Activated T-cell treated with anti-CD3 and anti-CD28 coated beads for 4 hours (primary cell): ENCODE data around the gene IRS2.
"Not testable (repeated sequence)": the region's sequence is repeated elsewhere in the genome, so short reads cannot be mapped to it uniquely, and the experiment has no call there.

Experiments used
- DNase-seq: peaks from one replicate; pipeline ENCODE4 v3.0.0-alpha.2; 2020

Gene IRS2

GRCh38 chr13:109755551-109755950 is 30.8 kb downstream of the IRS2 start:
- no peak for DNase-seq

GRCh38 chr13:109751477-109751876 is 34.9 kb downstream of the IRS2 start:
- no peak for DNase-seq

GRCh38 chr13:109750221-109750775 is 36.1 kb downstream of the IRS2 start:
- no peak for DNase-seq

- DNase-seq = no peak
Measured at GRCh38 chr13:109749365-109749764, 37.0 kb downstream of the IRS2 start.

GRCh38 chr13:109748677-109749076 is 37.7 kb downstream of the IRS2 start:
- DNase-seq = no peak

- no peak for DNase-seq
Measured at GRCh38 chr13:109747524-109747923, 38.9 kb downstream of the IRS2 start.

- DNase-seq = no peak
Measured at GRCh38 chr13:109746364-109746763, 40.0 kb downstream of the IRS2 start.

- no peak for DNase-seq
Measured at GRCh38 chr13:109745702-109746101, 40.7 kb downstream of the IRS2 start.

GRCh38 chr13:109745060-109745459 is 41.3 kb downstream of the IRS2 start:
- no peak for DNase-seq

GRCh38 chr13:109744512-109745051 is 41.8 kb downstream of the IRS2 start:
- no peak for DNase-seq

GRCh38 chr13:109743706-109744453 is 42.5 kb downstream of the IRS2 start:
- no peak for DNase-seq

GRCh38 chr13:109741966-109742365 is 44.4 kb downstream of the IRS2 start:
- no peak for DNase-seq

- no peak for DNase-seq
Measured at GRCh38 chr13:109740721-109741120, 45.7 kb downstream of the IRS2 start.

- DNase-seq = no peak
Measured at GRCh38 chr13:109740121-109740520, 46.3 kb downstream of the IRS2 start.

- no peak for DNase-seq
Measured at GRCh38 chr13:109738298-109738746, 48.1 kb downstream of the IRS2 start.

- DNase-seq = no peak
Measured at GRCh38 chr13:109737606-109738005, 48.8 kb downstream of the IRS2 start.

- no peak for DNase-seq
Measured at GRCh38 chr13:109737046-109737573, 49.3 kb downstream of the IRS2 start.

- no peak for DNase-seq
Measured at GRCh38 chr13:109735436-109735966, 50.9 kb downstream of the IRS2 start.

- no peak for DNase-seq
Measured at GRCh38 chr13:109734002-109734785, 52.2 kb downstream of the IRS2 start.

- DNase-seq = no peak
Measured at GRCh38 chr13:109733550-109733949, 52.8 kb downstream of the IRS2 start.

- DNase-seq = not testable (repeated sequence)
Measured at GRCh38 chr13:109732470-109733170, 53.8 kb downstream of the IRS2 start.

- no peak for DNase-seq
Measured at GRCh38 chr13:109730812-109731335, 55.5 kb downstream of the IRS2 start.
